Liver (tissue), 9 donors: ENCODE results near the gene EIF3K. TPM values are rescaled to one million over a fixed set of nuclear protein-coding genes. Genes with fewer than 3 reads are reported as not detected.

ENCODE experiments used
- DNase-seq: peaks from one replicate; pipeline ENCODE4 v3.0.0-alpha.2; 2017; ENCODE audit warnings: low spot score
- H3K27ac ChIP-seq, 2 donors: one replicate each; pipeline ENCODE4 v1.7.0; 2013; ENCODE audit warnings: inconsistent platforms in 2 of 2, low read length in 2 of 2, control low read depth in 1 of 2, low read depth in 1 of 2, mild to moderate bottlenecking in 1 of 2
- H3K27me3 ChIP-seq, 4 donors: one replicate each; pipeline versions ENCODE4 v1.6.1 to v1.7.0; 2013; ENCODE audit warnings: low read length in 3 of 4, inconsistent platforms in 1 of 4, mild to moderate bottlenecking in 1 of 4, moderate library complexity in 1 of 4; ENCODE audit not compliant: control insufficient read depth in 4 of 4, insufficient read depth in 4 of 4
- H3K36me3 ChIP-seq, 4 donors: one replicate each; pipeline versions ENCODE4 v1.6.1 to v1.7.0; 2013; ENCODE audit warnings: low read length in 3 of 4, mild to moderate bottlenecking in 3 of 4, low read depth in 1 of 4, moderate library complexity in 1 of 4; ENCODE audit not compliant: control insufficient read depth in 4 of 4, insufficient read depth in 3 of 4
- H3K4me1 ChIP-seq, 4 donors: one replicate each; pipeline versions ENCODE4 v1.6.1 to v1.7.0; 2013; ENCODE audit warnings: low read length in 3 of 4, mild to moderate bottlenecking in 3 of 4, moderate library complexity in 1 of 4; ENCODE audit not compliant: control insufficient read depth in 4 of 4, insufficient read depth in 4 of 4
- H3K4me3 ChIP-seq, 3 donors: one replicate each; pipeline versions ENCODE4 v1.6.1 to v1.7.0; 2013; ENCODE audit warnings: low read length in 3 of 3, control low read depth in 1 of 3, low read depth in 1 of 3, mild to moderate bottlenecking in 1 of 3
- H3K9ac ChIP-seq, 2 donors: one replicate each; pipeline ENCODE4 v1.7.0; 2013; ENCODE audit warnings: low read length in 2 of 2, mild to moderate bottlenecking in 2 of 2, moderate library complexity in 2 of 2, control low read depth in 1 of 2, low read depth in 1 of 2
- H3K9me3 ChIP-seq, 4 donors: one replicate each; pipeline versions ENCODE4 v1.6.1 to v1.7.0; 2013; ENCODE audit warnings: low read length in 3 of 4; ENCODE audit not compliant: control insufficient read depth in 4 of 4
- EGR1 ChIP-seq, 2 donors: IDR thresholded peaks; 2 replicates each; pipeline ENCODE4 v1.6.1; 2016 to 2018; ENCODE audit warnings: antibody characterized with exemption in 2 of 2, low read depth in 2 of 2
- FOXA1 ChIP-seq: IDR thresholded peaks from 2 replicates; pipeline ENCODE4 v1.6.1; 2016; ENCODE audit warnings: antibody characterized with exemption
- FOXA2 ChIP-seq: IDR thresholded peaks from 2 replicates; pipeline ENCODE4 v1.6.1; 2016; ENCODE audit warnings: antibody characterized with exemption
- NR2F2 ChIP-seq: IDR thresholded peaks from 2 replicates; pipeline ENCODE4 v1.6.1; 2016; ENCODE audit warnings: antibody characterized with exemption
- RAD21 ChIP-seq, 2 donors: IDR thresholded peaks; 2 replicates each; pipeline ENCODE4 v1.6.1; 2016; ENCODE audit warnings: antibody characterized with exemption in 2 of 2, mild to moderate bottlenecking in 2 of 2
- RXRA ChIP-seq, 2 donors: IDR thresholded peaks; 2 replicates each; pipeline ENCODE4 v1.6.1; 2017 to 2018; ENCODE audit warnings: antibody characterized with exemption in 2 of 2, mild to moderate bottlenecking in 1 of 2
- TAF1 ChIP-seq: conservative IDR thresholded peaks from 2 replicates; pipeline ENCODE4 v1.6.1; 2016; ENCODE audit warnings: antibody characterized with exemption, mild to moderate bottlenecking
- WGBS: extraction: QIAGEN DNeasy Blood & Tissue Kit; methylation state at CpG from one replicate; pipeline ENCODE4 v1.1.7; 2013; 5-methylcytosine and 5-hydroxymethylcytosine counted together
- polyA plus RNA-seq, 2 donors: library from polyadenylated mRNA; stranded (reverse) in 1 of 2; unstranded in 1 of 2; fragments of 200-250 nt in 1 of 2; fragments of >200 nt in 1 of 2; fragmentation: Nextera tagmentation in 1 of 2; extraction: Ambion mirVana in 1 of 2; gene quantifications; one replicate each; pipeline versions ENCODE4 v1.2.1 to v1.2.3, GENCODE V29; 2013 to 2015
- total RNA-seq, 2 donors: library from RNA; depleted of rRNA; stranded (reverse); fragments of >200 nt; gene quantifications; one replicate each; pipeline ENCODE4 v1.2.3, GENCODE V29; 2014
- TF ChIP-seq, protein P1 (sequence below): IDR thresholded peaks from 2 replicates; pipeline ENCODE4 v1.6.1; 2016; ENCODE audit warnings: antibody characterized with exemption
- TF ChIP-seq, protein P2 (sequence below): fragments of 150-350 bp; IDR thresholded peaks from 2 replicates; pipeline ENCODE4 v1.5.1; 2017; ENCODE audit warnings: improper control_type of control experiment, low read depth, low read length; ENCODE audit not compliant: missing input control
- TF ChIP-seq, protein P3 (sequence below): IDR thresholded peaks from 2 replicates; pipeline ENCODE4 v1.6.1; 2016; ENCODE audit warnings: antibody characterized with exemption
- TF ChIP-seq, protein P4 (sequence below): IDR thresholded peaks from 2 replicates; pipeline ENCODE4 v1.6.1; 2016; ENCODE audit warnings: antibody characterized with exemption, mild to moderate bottlenecking
- donor health status: healthy.
- donor health status: healthy.
- donor health status: healthy.
- donor health status: healthy.
- donor health status: healthy.

Gene EIF3K
- total and polyA plus RNA-seq, 4 donors: 118 to 240 (median 151) TPM

DNA sequence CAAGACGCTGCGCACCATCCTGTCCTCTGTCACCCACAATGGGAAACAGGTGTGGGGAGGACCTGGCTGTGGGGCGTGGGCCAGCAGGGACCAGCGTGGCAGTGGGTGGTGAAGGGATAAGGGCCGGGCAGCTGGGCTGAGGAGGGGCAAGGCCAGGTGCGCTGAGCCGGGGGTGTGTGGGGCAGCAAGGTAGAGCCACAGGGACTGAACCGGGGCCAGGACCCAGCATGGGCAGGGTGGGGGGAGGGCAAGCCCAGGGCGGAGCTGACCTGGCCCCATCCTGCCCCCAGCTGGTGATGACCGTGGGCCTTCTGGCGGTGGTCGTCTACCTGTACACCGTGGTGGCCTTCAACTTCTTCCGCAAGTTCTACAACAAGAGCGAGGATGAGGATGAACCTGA lies 38.9 kb upstream of the EIF3K start (continued):
- TF ChIP-seq, protein P1, sequence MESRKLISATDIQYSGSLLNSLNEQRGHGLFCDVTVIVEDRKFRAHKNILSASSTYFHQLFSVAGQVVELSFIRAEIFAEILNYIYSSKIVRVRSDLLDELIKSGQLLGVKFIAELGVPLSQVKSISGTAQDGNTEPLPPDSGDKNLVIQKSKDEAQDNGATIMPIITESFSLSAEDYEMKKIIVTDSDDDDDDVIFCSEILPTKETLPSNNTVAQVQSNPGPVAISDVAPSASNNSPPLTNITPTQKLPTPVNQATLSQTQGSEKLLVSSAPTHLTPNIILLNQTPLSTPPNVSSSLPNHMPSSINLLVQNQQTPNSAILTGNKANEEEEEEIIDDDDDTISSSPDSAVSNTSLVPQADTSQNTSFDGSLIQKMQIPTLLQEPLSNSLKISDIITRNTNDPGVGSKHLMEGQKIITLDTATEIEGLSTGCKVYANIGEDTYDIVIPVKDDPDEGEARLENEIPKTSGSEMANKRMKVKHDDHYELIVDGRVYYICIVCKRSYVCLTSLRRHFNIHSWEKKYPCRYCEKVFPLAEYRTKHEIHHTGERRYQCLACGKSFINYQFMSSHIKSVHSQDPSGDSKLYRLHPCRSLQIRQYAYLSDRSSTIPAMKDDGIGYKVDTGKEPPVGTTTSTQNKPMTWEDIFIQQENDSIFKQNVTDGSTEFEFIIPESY: no peak
- TF ChIP-seq, protein P2, sequence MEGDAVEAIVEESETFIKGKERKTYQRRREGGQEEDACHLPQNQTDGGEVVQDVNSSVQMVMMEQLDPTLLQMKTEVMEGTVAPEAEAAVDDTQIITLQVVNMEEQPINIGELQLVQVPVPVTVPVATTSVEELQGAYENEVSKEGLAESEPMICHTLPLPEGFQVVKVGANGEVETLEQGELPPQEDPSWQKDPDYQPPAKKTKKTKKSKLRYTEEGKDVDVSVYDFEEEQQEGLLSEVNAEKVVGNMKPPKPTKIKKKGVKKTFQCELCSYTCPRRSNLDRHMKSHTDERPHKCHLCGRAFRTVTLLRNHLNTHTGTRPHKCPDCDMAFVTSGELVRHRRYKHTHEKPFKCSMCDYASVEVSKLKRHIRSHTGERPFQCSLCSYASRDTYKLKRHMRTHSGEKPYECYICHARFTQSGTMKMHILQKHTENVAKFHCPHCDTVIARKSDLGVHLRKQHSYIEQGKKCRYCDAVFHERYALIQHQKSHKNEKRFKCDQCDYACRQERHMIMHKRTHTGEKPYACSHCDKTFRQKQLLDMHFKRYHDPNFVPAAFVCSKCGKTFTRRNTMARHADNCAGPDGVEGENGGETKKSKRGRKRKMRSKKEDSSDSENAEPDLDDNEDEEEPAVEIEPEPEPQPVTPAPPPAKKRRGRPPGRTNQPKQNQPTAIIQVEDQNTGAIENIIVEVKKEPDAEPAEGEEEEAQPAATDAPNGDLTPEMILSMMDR: no peak
- TF ChIP-seq RAD21 (IDR thresholded peaks at IDR 0.05): no peak
- no peak for TF ChIP-seq NR2F2

DNA sequence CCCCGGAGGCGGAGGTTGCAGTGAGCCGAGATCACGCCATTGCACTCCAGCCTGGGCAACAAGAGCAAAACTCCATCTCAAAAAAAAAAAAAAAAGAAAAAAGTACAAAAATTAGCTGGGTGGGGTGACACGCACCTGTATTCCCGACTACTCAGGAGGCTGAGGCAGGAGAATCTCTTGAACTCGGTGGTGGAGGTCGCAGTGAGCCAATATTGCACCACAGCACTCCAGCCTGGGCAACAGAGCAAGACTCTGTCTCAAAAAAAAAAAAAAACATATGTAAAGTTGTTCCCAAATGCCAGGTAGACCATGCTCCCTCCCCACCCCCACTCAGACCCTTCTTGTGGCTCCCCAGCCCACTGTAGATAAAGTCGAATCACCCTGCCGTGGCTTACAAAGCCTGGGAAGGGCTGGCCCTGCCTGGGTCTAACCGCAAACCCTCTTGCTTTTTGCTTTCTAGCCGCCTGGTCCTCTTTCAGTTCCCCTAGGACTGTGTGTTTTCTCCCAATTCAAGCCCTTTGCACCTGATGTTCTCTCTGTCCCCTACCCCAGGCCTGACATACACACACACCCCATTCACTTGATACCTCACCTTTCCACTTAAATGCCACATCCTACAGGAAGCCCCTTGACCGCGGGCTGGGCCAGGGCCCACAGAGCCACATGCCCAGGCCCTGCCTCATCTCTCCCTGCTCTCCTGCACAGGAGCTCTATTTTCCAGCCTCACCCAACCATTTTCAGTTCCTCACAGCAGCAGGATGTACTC lies 35.6 kb upstream of the EIF3K start:
- no peak overlapping the region for H3K9ac ChIP-seq
- no peaks in the 10 kb centered on the region for H3K27me3 ChIP-seq
- H3K4me3 ChIP-seq: no peak overlapping the region
- H3K27ac ChIP-seq: no peak overlapping the region
- DNase-seq: no peak
- no peaks in the 10 kb centered on the region for H3K4me1 ChIP-seq
- H3K36me3 ChIP-seq: no peaks in the 10 kb centered on the region
- 85% methylated on average over 14 of the region's 14 CpGs for WGBS
- no peaks in the 10 kb centered on the region for H3K9me3 ChIP-seq
- TF ChIP-seq, protein P3, sequence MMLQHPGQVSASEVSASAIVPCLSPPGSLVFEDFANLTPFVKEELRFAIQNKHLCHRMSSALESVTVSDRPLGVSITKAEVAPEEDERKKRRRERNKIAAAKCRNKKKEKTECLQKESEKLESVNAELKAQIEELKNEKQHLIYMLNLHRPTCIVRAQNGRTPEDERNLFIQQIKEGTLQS: no peak
- TF ChIP-seq RXRA (IDR thresholded peaks at IDR 0.05): no peak
- TF ChIP-seq EGR1 (IDR thresholded peaks at IDR 0.05; ENCODE audit: low read depth in 2 of 2): no peak
- TF ChIP-seq FOXA2: no peak
- no peak for TF ChIP-seq RAD21 (IDR thresholded peaks at IDR 0.05)
- no peak for TF ChIP-seq TAF1
- TF ChIP-seq, protein P4, sequence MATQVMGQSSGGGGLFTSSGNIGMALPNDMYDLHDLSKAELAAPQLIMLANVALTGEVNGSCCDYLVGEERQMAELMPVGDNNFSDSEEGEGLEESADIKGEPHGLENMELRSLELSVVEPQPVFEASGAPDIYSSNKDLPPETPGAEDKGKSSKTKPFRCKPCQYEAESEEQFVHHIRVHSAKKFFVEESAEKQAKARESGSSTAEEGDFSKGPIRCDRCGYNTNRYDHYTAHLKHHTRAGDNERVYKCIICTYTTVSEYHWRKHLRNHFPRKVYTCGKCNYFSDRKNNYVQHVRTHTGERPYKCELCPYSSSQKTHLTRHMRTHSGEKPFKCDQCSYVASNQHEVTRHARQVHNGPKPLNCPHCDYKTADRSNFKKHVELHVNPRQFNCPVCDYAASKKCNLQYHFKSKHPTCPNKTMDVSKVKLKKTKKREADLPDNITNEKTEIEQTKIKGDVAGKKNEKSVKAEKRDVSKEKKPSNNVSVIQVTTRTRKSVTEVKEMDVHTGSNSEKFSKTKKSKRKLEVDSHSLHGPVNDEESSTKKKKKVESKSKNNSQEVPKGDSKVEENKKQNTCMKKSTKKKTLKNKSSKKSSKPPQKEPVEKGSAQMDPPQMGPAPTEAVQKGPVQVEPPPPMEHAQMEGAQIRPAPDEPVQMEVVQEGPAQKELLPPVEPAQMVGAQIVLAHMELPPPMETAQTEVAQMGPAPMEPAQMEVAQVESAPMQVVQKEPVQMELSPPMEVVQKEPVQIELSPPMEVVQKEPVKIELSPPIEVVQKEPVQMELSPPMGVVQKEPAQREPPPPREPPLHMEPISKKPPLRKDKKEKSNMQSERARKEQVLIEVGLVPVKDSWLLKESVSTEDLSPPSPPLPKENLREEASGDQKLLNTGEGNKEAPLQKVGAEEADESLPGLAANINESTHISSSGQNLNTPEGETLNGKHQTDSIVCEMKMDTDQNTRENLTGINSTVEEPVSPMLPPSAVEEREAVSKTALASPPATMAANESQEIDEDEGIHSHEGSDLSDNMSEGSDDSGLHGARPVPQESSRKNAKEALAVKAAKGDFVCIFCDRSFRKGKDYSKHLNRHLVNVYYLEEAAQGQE: no peak
- no peak for TF ChIP-seq FOXA1
- TF ChIP-seq, protein P1: no peak
- TF ChIP-seq NR2F2: no peak
